Measurements from ENCODE around the gene ITGB8.

Gene ITGB8

GRCh38 chr7:20310301-20310700, 20.4 kb upstream of the ITGB8 start:
- no peak for DNase-seq

- no peak for DNase-seq
Observed at GRCh38 chr7:20310963-20311742, 19.5 kb upstream of the ITGB8 start.

GRCh38 chr7:20311743-20312042, 19.0 kb upstream of the ITGB8 start:
- DNase-seq: no peak

DNA sequence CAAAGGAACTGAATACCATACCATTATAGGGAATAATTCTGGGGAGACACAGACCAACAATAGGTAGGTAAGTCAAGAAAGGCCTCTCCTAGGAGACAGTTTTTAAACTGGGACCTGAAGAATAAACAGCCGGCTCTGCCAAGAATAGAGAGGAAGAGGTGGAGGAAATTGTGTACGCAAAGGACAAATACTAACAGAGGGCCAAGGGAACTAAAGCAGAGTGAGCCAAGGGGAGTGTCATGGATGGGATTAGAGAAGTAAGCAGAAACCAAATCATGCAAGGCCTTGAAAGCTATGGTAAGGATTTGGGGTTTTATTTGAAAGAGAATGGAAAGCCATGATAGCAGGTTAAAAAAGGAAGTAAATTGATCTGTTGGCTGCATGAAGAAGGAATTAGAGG, 18.1 kb upstream of the ITGB8 start:
- DNase-seq: no peak

GRCh38 chr7:20313626-20314025, 17.1 kb upstream of the ITGB8 start:
- DNase-seq: no peak

- DNase-seq: no peak
Observed at GRCh38 chr7:20314198-20314597, 16.5 kb upstream of the ITGB8 start.

GRCh38 chr7:20316706-20317105, 14.0 kb upstream of the ITGB8 start:
- no peak for DNase-seq

GRCh38 chr7:20317413-20317812, 13.3 kb upstream of the ITGB8 start:
- no peak for DNase-seq

- no peak for DNase-seq
Observed at GRCh38 chr7:20318933-20319332, 11.8 kb upstream of the ITGB8 start.

DNA sequence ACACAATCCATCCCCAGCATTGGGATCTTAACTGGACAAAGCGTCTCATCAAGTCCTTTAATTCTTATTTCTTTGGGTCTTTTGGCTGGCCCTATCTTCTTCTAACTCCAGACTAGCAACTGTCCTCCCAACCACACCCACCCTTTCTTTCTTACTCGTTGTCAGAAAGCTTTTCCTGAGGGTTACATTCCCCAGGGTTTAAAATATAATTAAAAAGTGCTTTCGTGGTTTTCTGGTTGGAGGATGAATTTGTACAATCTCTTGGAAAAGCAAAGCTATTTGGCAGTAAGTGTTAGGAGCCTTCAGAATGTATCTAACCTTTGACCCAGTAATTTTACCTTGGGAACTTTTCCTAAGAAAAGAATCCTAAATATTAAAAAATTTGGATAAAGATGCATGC, 10.4 kb upstream of the ITGB8 start:
- DNase-seq: no peak

DNA sequence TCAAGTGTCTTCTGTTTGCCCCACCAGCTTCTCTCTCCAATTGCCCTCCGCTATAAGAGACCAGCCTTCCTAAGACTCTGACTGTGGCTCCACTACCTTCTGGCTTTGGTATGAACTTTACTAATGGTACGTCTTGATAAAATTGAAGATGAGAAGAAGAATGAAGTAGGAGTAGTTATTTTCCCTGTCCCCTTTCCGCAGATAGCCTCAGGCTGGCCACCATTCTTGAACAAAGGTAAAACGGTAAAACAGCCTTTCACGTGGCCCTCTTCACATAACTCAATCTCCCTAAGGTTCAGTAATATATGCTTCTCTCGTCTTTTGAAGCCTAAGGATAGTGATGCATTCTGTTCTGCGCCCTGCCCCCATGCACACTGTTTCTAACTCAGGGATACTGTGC, 9.9 kb upstream of the ITGB8 start:
- no peak for DNase-seq

GRCh38 chr7:20323595-20323994, 7.1 kb upstream of the ITGB8 start:
- DNase-seq: no peak

DNA sequence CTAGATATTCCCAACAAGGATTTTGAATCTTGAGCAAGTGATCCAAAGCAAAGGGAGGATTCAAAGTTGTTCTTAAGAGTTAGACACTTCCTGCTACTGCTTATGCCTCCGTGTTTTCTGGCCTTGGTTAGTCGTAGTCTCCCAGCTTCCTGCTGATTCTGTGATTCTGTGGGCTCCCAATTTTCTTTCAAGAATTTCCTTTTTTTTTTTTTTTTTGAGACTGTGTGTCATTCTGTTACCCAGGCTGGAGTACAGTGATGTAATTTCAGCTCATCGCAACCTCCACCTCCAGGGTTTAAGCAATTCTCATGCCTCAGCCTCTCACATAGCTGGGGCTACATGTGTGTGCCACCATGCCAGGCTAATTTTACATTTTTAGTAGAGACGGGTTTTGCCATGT, 4.4 kb upstream of the ITGB8 start:
- no peak for DNase-seq

GRCh38 chr7:20327055-20327454, 3.6 kb upstream of the ITGB8 start:
- no peak for DNase-seq

DNA sequence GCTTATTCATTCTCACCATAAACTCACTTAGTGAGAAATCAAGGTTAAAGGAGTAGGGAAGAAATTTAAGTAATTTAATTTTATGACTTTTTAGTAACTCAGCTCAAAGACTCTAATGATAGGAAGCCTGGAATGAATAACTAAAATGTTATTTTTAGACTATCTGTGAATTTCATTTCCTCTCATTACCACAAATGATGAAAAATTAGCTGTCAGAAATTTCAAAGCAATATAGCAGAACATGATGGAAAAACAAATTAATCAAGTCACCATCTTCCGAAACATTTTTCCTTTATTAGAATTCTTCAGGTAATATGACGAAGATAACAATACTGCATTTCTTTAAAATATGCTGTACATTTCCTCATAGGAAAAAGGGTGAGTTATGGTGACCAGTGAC, 2.7 kb upstream of the ITGB8 start:
- DNase-seq: no peak

GRCh38 chr7:20328692-20329091, 2.0 kb upstream of the ITGB8 start:
- no peak for DNase-seq

- peak; percentile 76 to 79 for DNase-seq
Observed at GRCh38 chr7:20329389-20330238, 1.1 kb upstream of the ITGB8 start.

DNA sequence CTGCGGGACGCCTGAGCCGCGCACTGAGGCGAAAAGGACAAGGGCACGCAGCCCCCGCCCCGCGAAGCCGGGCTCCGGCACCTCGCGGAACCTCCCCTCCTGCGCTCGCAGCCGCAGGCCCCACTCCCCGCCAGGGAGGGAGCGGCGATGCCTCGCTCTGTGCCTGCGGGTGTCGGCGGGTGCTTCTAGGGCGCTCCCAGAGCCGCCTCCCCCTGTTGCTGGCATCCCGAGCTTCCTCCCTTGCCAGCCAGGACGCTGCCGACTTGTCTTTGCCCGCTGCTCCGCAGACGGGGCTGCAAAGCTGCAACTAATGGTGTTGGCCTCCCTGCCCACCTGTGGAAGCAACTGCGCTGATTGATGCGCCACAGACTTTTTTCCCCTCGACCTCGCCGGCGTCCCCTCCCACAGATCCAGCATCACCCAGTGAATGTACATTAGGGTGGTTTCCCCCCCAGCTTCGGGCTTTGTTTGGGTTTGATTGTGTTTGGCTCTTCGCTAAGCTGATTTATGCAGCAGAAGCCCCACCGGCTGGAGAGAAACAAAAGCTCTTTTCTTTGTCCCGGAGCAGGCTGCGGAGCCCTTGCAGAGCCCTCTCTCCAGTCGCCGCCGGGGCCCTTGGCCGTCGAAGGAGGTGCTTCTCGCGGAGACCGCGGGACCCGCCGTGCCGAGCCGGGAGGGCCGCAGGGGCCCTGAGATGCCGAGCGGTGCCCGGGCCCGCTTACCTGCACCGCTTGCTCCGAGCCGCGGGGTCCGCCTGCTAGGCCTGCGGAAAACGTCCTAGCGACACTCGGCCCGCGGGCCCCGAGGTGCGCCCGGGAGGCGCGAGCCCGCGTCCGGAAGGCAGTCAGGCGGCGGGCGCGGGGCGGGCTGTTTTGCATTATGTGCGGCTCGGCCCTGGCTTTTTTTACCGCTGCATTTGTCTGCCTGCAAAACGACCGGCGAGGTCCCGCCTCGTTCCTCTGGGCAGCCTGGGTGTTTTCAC, 519 bp downstream of the ITGB8 start:
- DNase-seq: peak; percentile 87 to 90

DNA sequence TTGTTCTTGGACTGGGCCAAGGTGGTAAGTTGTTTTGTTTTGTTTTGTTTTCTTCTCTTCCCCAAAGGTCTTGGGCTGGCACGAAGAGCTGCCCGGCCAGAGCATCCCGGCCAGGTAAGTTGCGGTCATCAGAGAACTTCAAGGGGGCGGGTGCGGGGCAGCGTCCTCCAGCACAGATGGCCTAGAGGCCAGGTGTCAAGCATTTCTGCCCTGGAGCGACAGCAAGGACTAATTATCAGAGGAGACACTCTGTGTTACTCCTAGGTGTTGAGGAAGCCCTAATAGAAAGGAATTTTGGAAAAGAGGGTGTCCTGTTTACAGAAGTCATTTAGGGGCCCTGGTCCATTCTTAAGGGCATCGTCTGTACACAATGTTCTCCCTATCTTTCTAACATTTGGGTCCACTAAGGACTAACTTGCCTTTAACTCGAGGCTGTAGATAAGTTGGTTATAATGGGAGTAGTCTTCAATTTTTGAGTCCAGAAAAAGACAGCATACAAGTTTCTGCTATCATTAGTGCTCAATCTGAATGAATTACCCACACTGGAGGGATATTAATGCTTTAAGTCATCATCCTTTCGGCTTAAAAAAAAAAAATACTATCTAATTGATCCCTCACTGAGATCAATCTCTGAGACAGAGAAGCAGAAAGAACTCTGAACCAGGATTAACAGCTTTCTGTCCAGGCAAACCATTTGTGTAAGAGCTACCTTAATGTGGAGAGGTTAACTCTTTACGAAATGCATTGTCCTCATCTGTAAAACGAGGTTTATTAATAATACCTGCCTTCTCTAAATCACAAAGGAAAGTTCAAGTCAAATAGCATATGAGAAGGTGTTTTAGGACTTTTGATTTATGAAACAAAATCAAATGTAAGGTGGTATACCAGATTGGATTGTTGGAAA, 1.5 kb downstream of the ITGB8 start:
- no peak for DNase-seq

- DNase-seq: no peak
Observed at GRCh38 chr7:20338285-20338684, 7.6 kb downstream of the ITGB8 start.

GRCh38 chr7:20340839-20341238, 10.1 kb downstream of the ITGB8 start:
- peak; percentile 36 to 90 for DNase-seq

GRCh38 chr7:20343205-20343604, 12.5 kb downstream of the ITGB8 start:
- DNase-seq: no peak

Measured in hippocampal formation (tissue), 2 donors.